Thymus (tissue), 11 donors: ENCODE measurements around the gene ZKSCAN1. TPM values are rescaled to one million over a fixed set of nuclear protein-coding genes. Genes with fewer than 3 reads are reported as not detected.
A peak's percentile ranks its signal among the peaks of the same experiment; 100 is the strongest.

Experiments
- DNase-seq, 9 donors: peaks; one replicate each; pipeline ENCODE4 v3.0.0-alpha.2; 2013; ENCODE audit warnings: low spot score in 9 of 9, low read depth in 6 of 9, missing footprints in 1 of 9
- H3K27ac ChIP-seq, 2 donors: one replicate each; pipeline ENCODE4 v1.5.1; 2013; ENCODE audit warnings: control low read depth in 1 of 2, low read depth in 1 of 2, low read length in 1 of 2, mild to moderate bottlenecking in 1 of 2, moderate library complexity in 1 of 2
- H3K27me3 ChIP-seq, 2 donors: one replicate each; pipeline ENCODE4 v1.5.1; 2013; ENCODE audit warnings: low read length in 1 of 2; ENCODE audit not compliant: control insufficient read depth in 2 of 2, insufficient read depth in 1 of 2
- H3K36me3 ChIP-seq, 2 donors: one replicate each; pipeline ENCODE4 v1.5.1; 2013; ENCODE audit warnings: low read length in 1 of 2, mild to moderate bottlenecking in 1 of 2, moderate library complexity in 1 of 2; ENCODE audit not compliant: control insufficient read depth in 2 of 2, insufficient read depth in 2 of 2
- H3K4me1 ChIP-seq, 2 donors: one replicate each; pipeline ENCODE4 v1.5.1; 2013; ENCODE audit warnings: low read length in 2 of 2; ENCODE audit not compliant: control insufficient read depth in 2 of 2, insufficient read depth in 2 of 2
- H3K4me3 ChIP-seq, 2 donors: one replicate each; pipeline ENCODE4 v1.5.1; 2013; ENCODE audit warnings: low read length in 2 of 2, control low read depth in 1 of 2, mild to moderate bottlenecking in 1 of 2
- H3K9me3 ChIP-seq, 2 donors: one replicate each; pipeline ENCODE4 v1.5.1; 2013; ENCODE audit warnings: low read length in 1 of 2, mild to moderate bottlenecking in 1 of 2; ENCODE audit not compliant: control insufficient read depth in 2 of 2, insufficient read depth in 1 of 2
- WGBS: extraction: QIAGEN DNeasy Blood & Tissue Kit; methylation state at CpG from one replicate; pipeline ENCODE4 v1.1.7; 2013; 5-methylcytosine and 5-hydroxymethylcytosine counted together
- polyA plus RNA-seq: library from polyadenylated mRNA; stranded (reverse); fragments of 200-250 nt; gene quantifications from one replicate; pipeline ENCODE4 v1.2.3, GENCODE V29; 2013
- total RNA-seq: library from RNA; stranded (reverse); fragments of 120-200 nt; gene quantifications from one replicate; pipeline ENCODE4 v1.2.4, GENCODE V29; 2013
- donor health status: healthy.

Gene ZKSCAN1
- total and polyA plus RNA-seq, 2 donors: 17.8 to 61.4 TPM

GRCh38 chr7:100088621-100089457 is 73.4 kb downstream of the ZKSCAN1 start, which contains the start of gene COPS6:
COPS6 (plus strand) TSS chr7:100088969; CDS start chr7:100088991, 22 bp downstream.
- H3K27ac ChIP-seq: peak within 1 kb of the TSS; percentile 84 to 93
- peak within 1 kb of the TSS; percentile 90 to 99 for H3K4me3 ChIP-seq
- under 1% methylated on average over 68 of the region's 68 CpGs for WGBS
- peaks cover 3 to 13% of the 10 kb centered on the region in 2 donors for H3K27me3 ChIP-seq
- DNase-seq: peak in 7 of 9 donors; percentile 54 to 90 (median 75)
- peaks cover 0 to 4% of the 10 kb centered on the region in 2 donors for H3K9me3 ChIP-seq
- peaks cover 14 to 17% of the 10 kb centered on the region in 2 donors for H3K4me1 ChIP-seq
- H3K36me3 ChIP-seq: peaks cover 35 to 36% of the 10 kb centered on the region in 2 donors

- DNase-seq: no peak
- H3K36me3 ChIP-seq: peaks cover 41 to 44% of the 10 kb centered on the region in 2 donors
- H3K27ac ChIP-seq: peak overlapping the region; percentile 84 to 93
- peaks cover 14 to 17% of the 10 kb centered on the region in 2 donors for H3K4me1 ChIP-seq
- peak overlapping the region; percentile 90 to 99 for H3K4me3 ChIP-seq
- 67% methylated on average over 7 of the region's 7 CpGs for WGBS
- H3K27me3 ChIP-seq: peaks cover 0 to 5% of the 10 kb centered on the region in 2 donors
- H3K9me3 ChIP-seq: peaks cover 0 to 4% of the 10 kb centered on the region in 2 donors
These were observed 74.2 kb downstream of the ZKSCAN1 start for GRCh38 chr7:100089458-100090196.

DNA sequence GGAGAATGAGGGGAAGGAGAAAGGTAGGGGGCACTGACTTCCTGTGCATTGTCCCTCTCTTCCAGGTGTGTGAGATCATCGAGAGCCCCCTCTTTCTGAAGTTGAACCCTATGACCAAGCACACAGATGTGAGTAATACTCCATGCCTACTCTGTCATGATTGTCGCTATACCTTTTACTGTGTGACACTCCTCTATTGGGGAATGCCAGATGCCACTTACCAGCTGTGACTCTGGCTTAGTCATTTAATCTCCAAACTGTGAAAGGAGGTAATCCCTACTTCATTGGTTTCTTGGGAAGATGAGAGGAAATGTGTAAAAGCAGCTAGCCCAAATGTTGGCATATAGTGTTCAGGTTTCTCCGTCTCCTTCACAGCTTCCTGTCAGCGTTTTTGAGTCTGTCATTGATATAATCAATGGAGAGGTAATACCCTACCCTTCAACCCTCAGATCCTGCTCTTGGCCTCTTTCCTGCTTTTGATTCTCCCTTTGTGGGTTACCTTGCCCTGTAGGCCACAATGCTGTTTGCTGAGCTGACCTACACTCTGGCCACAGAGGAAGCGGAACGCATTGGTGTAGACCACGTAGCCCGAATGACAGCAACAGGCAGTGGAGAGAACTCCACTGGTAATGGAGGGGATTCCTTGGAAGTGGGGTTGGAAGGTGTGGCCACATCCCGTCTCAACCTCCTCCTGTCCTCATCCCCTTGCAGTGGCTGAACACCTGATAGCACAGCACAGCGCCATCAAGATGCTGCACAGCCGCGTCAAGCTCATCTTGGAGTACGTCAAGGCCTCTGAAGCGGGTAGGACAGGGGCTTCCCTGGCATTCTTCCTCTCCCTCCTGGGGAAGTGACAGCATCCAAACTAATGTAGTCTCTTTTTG is 75.4 kb downstream of the ZKSCAN1 start:
- H3K27me3 ChIP-seq: peaks cover 0 to 1% of the 10 kb centered on the region in 2 donors
- H3K4me3 ChIP-seq: no peak overlapping the region
- peaks cover 0 to 4% of the 10 kb centered on the region in 2 donors for H3K9me3 ChIP-seq
- peaks cover 51 to 55% of the 10 kb centered on the region in 2 donors for H3K36me3 ChIP-seq
- no peak for DNase-seq
- H3K4me1 ChIP-seq: peaks cover 14 to 17% of the 10 kb centered on the region in 2 donors
- no peak overlapping the region for H3K27ac ChIP-seq
- WGBS: 97% methylated on average over 14 of the region's 14 CpGs

Other genes starting within 250 kb of the ZKSCAN1 start
- 11.0 TPM for gene CYP3A4, start 231.4 kb upstream of the ZKSCAN1 start, total RNA-seq
- gene CYP3A4, start 231.4 kb upstream of the ZKSCAN1 start, polyA plus RNA-seq: 11.1 TPM
- not detected for gene CYP3A43, start 187.6 kb upstream of the ZKSCAN1 start, total RNA-seq
- 0.07 TPM for gene CYP3A43, start 187.6 kb upstream of the ZKSCAN1 start, polyA plus RNA-seq
- not detected for gene OR2AE1, start 138.6 kb upstream of the ZKSCAN1 start, total RNA-seq
- gene OR2AE1, start 138.6 kb upstream of the ZKSCAN1 start, polyA plus RNA-seq: 0.07 TPM
- gene TRIM4, start 96.1 kb upstream of the ZKSCAN1 start, total RNA-seq: 21.6 TPM
- gene TRIM4, start 96.1 kb upstream of the ZKSCAN1 start, polyA plus RNA-seq: 22.6 TPM
- 0.14 TPM for gene GJC3, start 86.0 kb upstream of the ZKSCAN1 start, total RNA-seq
- gene GJC3, start 86.0 kb upstream of the ZKSCAN1 start, polyA plus RNA-seq: 0.11 TPM
- gene AZGP1, start 39.6 kb upstream of the ZKSCAN1 start, total RNA-seq: 0.76 TPM
- 4.7 TPM for gene AZGP1, start 39.6 kb upstream of the ZKSCAN1 start, polyA plus RNA-seq
- 10.8 TPM for gene ZSCAN21, start 34.2 kb downstream of the ZKSCAN1 start, total RNA-seq
- gene ZSCAN21, start 34.2 kb downstream of the ZKSCAN1 start, polyA plus RNA-seq: 8.3 TPM
- 25.9 TPM for gene ZNF3, start 66.1 kb downstream of the ZKSCAN1 start, total RNA-seq
- gene ZNF3, start 66.1 kb downstream of the ZKSCAN1 start, polyA plus RNA-seq: 20.1 TPM
- gene COPS6, start 73.4 kb downstream of the ZKSCAN1 start, total RNA-seq: 49.1 TPM
- 81.1 TPM for gene COPS6, start 73.4 kb downstream of the ZKSCAN1 start, polyA plus RNA-seq
- 231 TPM for gene MCM7, start 85.8 kb downstream of the ZKSCAN1 start, total RNA-seq
- gene MCM7, start 85.8 kb downstream of the ZKSCAN1 start, polyA plus RNA-seq: 111 TPM
- gene AP4M1, start 86.0 kb downstream of the ZKSCAN1 start, total RNA-seq: 12.7 TPM
- gene AP4M1, start 86.0 kb downstream of the ZKSCAN1 start, polyA plus RNA-seq: 14.2 TPM
- 10.2 TPM for gene TAF6, start 103.8 kb downstream of the ZKSCAN1 start, total RNA-seq
- gene TAF6, start 103.8 kb downstream of the ZKSCAN1 start, polyA plus RNA-seq: 25.7 TPM
- gene CNPY4, start 104.0 kb downstream of the ZKSCAN1 start, total RNA-seq: 27.9 TPM
- gene CNPY4, start 104.0 kb downstream of the ZKSCAN1 start, polyA plus RNA-seq: 19.0 TPM
- gene MBLAC1, start 111.4 kb downstream of the ZKSCAN1 start, total RNA-seq: 3.1 TPM
- 2.0 TPM for gene MBLAC1, start 111.4 kb downstream of the ZKSCAN1 start, polyA plus RNA-seq
- gene LAMTOR4, start 133.3 kb downstream of the ZKSCAN1 start, total RNA-seq: 142 TPM
- gene LAMTOR4, start 133.3 kb downstream of the ZKSCAN1 start, polyA plus RNA-seq: 448 TPM
- 19.8 TPM for gene TRAPPC14, start 143.1 kb downstream of the ZKSCAN1 start, total RNA-seq
- 46.9 TPM for gene TRAPPC14, start 143.1 kb downstream of the ZKSCAN1 start, polyA plus RNA-seq
- 11.9 TPM for gene GAL3ST4, start 153.0 kb downstream of the ZKSCAN1 start, total RNA-seq
- 12.8 TPM for gene GAL3ST4, start 153.0 kb downstream of the ZKSCAN1 start, polyA plus RNA-seq
- 11.2 TPM for gene GPC2, start 161.8 kb downstream of the ZKSCAN1 start, total RNA-seq
- gene GPC2, start 161.8 kb downstream of the ZKSCAN1 start, polyA plus RNA-seq: 8.5 TPM
- gene STAG3, start 162.3 kb downstream of the ZKSCAN1 start, total RNA-seq: 59.1 TPM
- 36.0 TPM for gene STAG3, start 162.3 kb downstream of the ZKSCAN1 start, polyA plus RNA-seq
- 52.3 TPM for gene PVRIG, start 204.4 kb downstream of the ZKSCAN1 start, total RNA-seq
- gene PVRIG, start 204.4 kb downstream of the ZKSCAN1 start, polyA plus RNA-seq: 30.7 TPM